AG04449 (cell line): ENCODE measurements around the gene P2RY6.

ENCODE experiments used
- CTCF ChIA-PET: fragments of 350-600 bp; formaldehyde crosslinking; extraction: SDS; loops from one replicate; lab custom pipeline; 2021; ENCODE audit warnings: antibody characterized with exemption; lab: Yijun Ruan, JAX
- POLR2A ChIA-PET: fragments of 400-600, 350-600 bp; formaldehyde crosslinking; extraction: SDS; loops from one replicate; lab custom pipeline; 2020; ENCODE audit warnings: antibody characterized with exemption, inconsistent platforms; lab: Yijun Ruan, JAX
- DNase-seq: peaks from one replicate; pipeline ENCODE4 v3.0.0-alpha.2; 2010; ENCODE audit warnings: low read depth, low spot score
- H3K4me3 ChIP-seq: 2 replicates; pipeline ENCODE4 v1.5.1; 2011; ENCODE audit warnings: low read depth, mild to moderate bottlenecking, control low read depth, low read length
- TF ChIP-seq, protein P1 (sequence below): IDR thresholded peaks from one replicate; pipeline ENCODE4 v1.5.1; 2011; ENCODE audit warnings: mild to moderate bottlenecking, moderate library complexity, low read length, control low read depth, inconsistent platforms; ENCODE audit not compliant: insufficient read depth; ENCODE audit errors: missing control alignments

The P2RY6 gene

GRCh38 chr11:73241300-73241699 is 30.8 kb upstream of the P2RY6 start:
- POLR2A ChIA-PET: no interaction called here
- TF ChIP-seq, protein P1, sequence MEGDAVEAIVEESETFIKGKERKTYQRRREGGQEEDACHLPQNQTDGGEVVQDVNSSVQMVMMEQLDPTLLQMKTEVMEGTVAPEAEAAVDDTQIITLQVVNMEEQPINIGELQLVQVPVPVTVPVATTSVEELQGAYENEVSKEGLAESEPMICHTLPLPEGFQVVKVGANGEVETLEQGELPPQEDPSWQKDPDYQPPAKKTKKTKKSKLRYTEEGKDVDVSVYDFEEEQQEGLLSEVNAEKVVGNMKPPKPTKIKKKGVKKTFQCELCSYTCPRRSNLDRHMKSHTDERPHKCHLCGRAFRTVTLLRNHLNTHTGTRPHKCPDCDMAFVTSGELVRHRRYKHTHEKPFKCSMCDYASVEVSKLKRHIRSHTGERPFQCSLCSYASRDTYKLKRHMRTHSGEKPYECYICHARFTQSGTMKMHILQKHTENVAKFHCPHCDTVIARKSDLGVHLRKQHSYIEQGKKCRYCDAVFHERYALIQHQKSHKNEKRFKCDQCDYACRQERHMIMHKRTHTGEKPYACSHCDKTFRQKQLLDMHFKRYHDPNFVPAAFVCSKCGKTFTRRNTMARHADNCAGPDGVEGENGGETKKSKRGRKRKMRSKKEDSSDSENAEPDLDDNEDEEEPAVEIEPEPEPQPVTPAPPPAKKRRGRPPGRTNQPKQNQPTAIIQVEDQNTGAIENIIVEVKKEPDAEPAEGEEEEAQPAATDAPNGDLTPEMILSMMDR: no peak
- CTCF ChIA-PET: interaction anchor here (0.9 to 12.9 kb wide), 12 partner anchors 9 to 514 kb away, joined by 3 to 210 read pairs (median 14); no protein-coding TSS in a partner anchor
- no peak for DNase-seq
- no peak overlapping the region for H3K4me3 ChIP-seq

GRCh38 chr11:73242251-73243092 is 29.7 kb upstream of the P2RY6 start:
- H3K4me3 ChIP-seq: peak overlapping the region; percentile 13; the same call in 1 of the 2 replicates
- no peak for DNase-seq
- POLR2A ChIA-PET: no interaction called here
- TF ChIP-seq, protein P1: peak; percentile 94
- CTCF ChIA-PET: interaction anchor here (0.5 to 12.9 kb wide), 32 partner anchors 10 to 556 kb away, joined by 3 to 210 read pairs (median 8); partner anchors contain the start of gene P2RY6

DNA sequence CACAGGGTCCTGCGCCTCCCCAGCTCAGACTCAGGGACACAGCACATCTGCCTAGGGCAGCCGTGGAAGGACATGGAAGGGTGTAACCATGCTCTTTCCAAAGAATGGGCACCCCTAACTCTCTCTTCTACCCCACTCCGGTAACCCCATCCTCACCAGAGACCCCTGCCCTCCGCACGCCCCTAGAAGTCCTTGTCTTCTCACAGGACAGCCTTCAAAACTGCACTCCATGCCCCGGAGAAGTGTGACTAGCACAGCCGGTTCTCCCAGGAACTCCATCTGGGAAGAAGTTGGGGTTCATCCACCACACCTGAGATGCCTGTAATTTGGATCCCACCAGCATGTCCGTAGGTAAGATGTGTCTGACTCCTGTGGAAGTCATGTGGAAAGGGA is 29.0 kb upstream of the P2RY6 start:
- TF ChIP-seq, protein P1: no peak
- ChIA-PET CTCF (interaction anchor here (0.5 to 12.9 kb wide), 31 partner anchors 10 to 557 kb away, joined by 3 to 210 read pairs (median 8); partner anchors contain the start of gene P2RY6), POLR2A (no interaction called here)
- no peak overlapping the region for H3K4me3 ChIP-seq
- DNase-seq: no peak

DNA sequence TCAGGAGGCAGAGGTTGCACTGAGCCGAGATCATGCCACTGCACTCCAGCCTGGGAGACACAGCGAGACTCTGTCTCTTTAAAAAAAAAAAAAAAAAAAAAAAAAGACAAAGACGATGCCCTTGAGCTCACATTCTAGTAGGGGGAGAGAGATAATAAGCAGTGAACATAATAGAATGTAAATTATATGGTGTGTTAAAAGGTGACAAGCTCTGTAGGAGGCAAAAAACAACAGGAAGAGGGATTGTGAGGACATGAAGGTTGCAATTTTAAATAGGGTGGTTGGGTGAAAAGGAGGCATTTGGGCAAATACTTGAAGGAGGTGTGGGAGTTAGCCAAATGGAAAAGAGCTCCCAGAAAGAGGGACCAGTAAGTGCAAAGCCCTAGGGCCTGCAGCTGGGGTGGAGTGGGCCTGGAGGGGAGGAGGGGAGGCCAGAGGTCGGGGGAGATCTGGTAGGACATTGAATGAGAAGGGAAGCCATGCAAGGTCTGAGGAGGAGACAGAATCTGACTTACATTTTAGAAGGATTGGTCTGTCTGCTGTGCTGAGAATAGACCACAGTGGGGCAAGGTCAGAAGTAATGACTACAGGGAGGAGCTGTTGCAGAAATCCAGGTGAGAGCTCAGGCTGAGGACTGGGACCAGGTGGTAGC is 27.4 kb upstream of the P2RY6 start:
- no peak overlapping the region for H3K4me3 ChIP-seq
- POLR2A ChIA-PET: interaction anchor here (0.6 kb wide), 2 partner anchors 257 to 415 kb away, joined by 3 read pairs; no protein-coding TSS in a partner anchor
- CTCF ChIA-PET: interaction anchor here (0.8 to 12.9 kb wide), 18 partner anchors 8 to 521 kb away, joined by 3 to 210 read pairs (median 8); partner anchors contain the start of gene P2RY6
- TF ChIP-seq, protein P1: no peak
- DNase-seq: no peak

GRCh38 chr11:73245461-73245860 is 26.7 kb upstream of the P2RY6 start:
- TF ChIP-seq, protein P1: no peak
- ChIA-PET CTCF (interaction anchor here (0.6 to 12.9 kb wide), 14 partner anchors 10 to 520 kb away, joined by 3 to 210 read pairs (median 8); no protein-coding TSS in a partner anchor), POLR2A (no interaction called here)
- no peak overlapping the region for H3K4me3 ChIP-seq
- DNase-seq: no peak

DNA sequence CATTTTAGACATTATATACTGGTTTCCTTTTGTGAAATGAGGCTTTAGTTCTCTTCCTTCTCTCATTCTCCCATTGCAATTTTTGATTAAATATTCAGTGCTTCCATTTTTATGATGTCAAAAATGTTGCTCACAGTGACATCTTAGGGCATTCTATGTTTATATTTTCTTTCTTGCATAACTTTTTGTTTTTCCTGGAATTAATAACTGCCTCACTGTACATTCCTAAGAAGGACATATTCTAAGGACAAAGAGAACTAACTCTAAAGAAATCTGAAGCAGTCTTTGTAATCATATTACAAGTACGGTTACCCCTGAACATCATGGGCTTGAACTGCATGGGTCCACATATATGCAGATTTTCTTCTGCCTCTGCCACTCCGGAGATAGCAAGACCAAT is 25.8 kb upstream of the P2RY6 start:
- TF ChIP-seq, protein P1: no peak

More for the DNA sequence above, 25.8 kb upstream of the P2RY6 start:
- DNase-seq: no peak
- POLR2A ChIA-PET: no interaction called here
- CTCF ChIA-PET: interaction anchor here (0.6 to 12.9 kb wide), 9 partner anchors 9 to 562 kb away, joined by 3 to 210 read pairs (median 6); no protein-coding TSS in a partner anchor
- H3K4me3 ChIP-seq: no peak overlapping the region
